HG02623 (cell line): ENCODE data around the gene IFNB1.

Experiments used
- ATAC-seq: cut with Tn5 transposase; IDR thresholded peaks from one replicate; pipeline ENCODE4 v1.9.1; 2021; ENCODE audit warnings: moderate library complexity; ENCODE audit not compliant: unreplicated experiment

The IFNB1 gene

GRCh38 chr9:21070906-21071305 lies 6.8 kb downstream of the IFNB1 start:
- no peak for ATAC-seq

GRCh38 chr9:21070171-21070571 lies 7.6 kb downstream of the IFNB1 start:
- no peak for ATAC-seq

- peak; percentile 77 for ATAC-seq
Observed at GRCh38 chr9:21060919-21061561, 16.7 kb downstream of the IFNB1 start.

- no peak for ATAC-seq
Observed at GRCh38 chr9:21056931-21057330, 20.8 kb downstream of the IFNB1 start.

GRCh38 chr9:21053851-21054250 lies 23.9 kb downstream of the IFNB1 start:
- ATAC-seq = no peak

GRCh38 chr9:21047281-21047691 lies 30.5 kb downstream of the IFNB1 start:
- no peak for ATAC-seq

- ATAC-seq = no peak
Observed at GRCh38 chr9:21043841-21044240, 33.9 kb downstream of the IFNB1 start.

GRCh38 chr9:21042466-21042865 lies 35.3 kb downstream of the IFNB1 start:
- no peak for ATAC-seq

GRCh38 chr9:21039302-21039701 lies 38.4 kb downstream of the IFNB1 start:
- ATAC-seq = no peak

- ATAC-seq = no peak
Observed at GRCh38 chr9:21037278-21037677, 40.5 kb downstream of the IFNB1 start.

- no peak for ATAC-seq
Observed at GRCh38 chr9:21031808-21032183, 45.9 kb downstream of the IFNB1 start.

- peak; percentile 65 for ATAC-seq
Observed at GRCh38 chr9:21031091-21031807, 46.5 kb downstream of the IFNB1 start, which contains the start of gene HACD4. HACD4 (minus strand) TSS chr9:21031640; CDS start chr9:21031590, 50 bp downstream.

GRCh38 chr9:21030389-21031035 lies 47.2 kb downstream of the IFNB1 start:
- ATAC-seq = peak; percentile 74

- no peak for ATAC-seq
Observed at GRCh38 chr9:21029661-21030060, 48.1 kb downstream of the IFNB1 start.

- ATAC-seq = no peak
Observed at GRCh38 chr9:21028466-21028865, 49.3 kb downstream of the IFNB1 start.

- no peak for ATAC-seq
Observed at GRCh38 chr9:21027295-21027694, 50.4 kb downstream of the IFNB1 start.
